HTR-8/SVneo (cell line): Measurements from ENCODE around the gene GBE1.

ENCODE experiments used
- DNase-seq: peaks from one replicate; pipeline ENCODE4 v3.0.0; 2011; ENCODE audit warnings: low spot score, mixed read lengths; ENCODE audit not compliant: insufficient read length
- FAIRE-seq: peaks from 2 replicates; lab custom pipeline; 2011; peaks lifted over from hg19 to GRCh38; lab: Jason Lieb, UNC

GBE1 gene

DNA sequence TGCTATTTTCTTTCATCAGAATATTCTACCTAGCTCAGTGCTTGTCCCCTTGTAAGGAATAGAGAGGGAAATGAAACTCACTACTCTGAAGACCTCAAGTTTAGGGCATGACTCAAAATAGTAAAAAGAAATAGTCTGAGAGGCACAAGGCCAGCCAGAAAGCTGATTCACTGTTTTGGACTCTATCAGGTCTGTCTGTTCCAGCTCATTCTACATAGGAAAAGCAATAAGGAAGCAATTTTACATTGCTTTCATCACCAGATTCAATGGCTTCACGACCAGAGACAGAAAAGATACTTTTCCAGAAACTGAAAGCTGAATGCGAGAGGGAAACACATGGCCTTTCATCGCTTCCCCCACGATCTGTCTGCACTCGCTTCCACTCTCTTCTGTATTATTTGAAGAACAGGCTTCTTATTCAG is 276.0 kb downstream of the GBE1 start:
- FAIRE-seq (no peak), DNase-seq (no peak)

DNA sequence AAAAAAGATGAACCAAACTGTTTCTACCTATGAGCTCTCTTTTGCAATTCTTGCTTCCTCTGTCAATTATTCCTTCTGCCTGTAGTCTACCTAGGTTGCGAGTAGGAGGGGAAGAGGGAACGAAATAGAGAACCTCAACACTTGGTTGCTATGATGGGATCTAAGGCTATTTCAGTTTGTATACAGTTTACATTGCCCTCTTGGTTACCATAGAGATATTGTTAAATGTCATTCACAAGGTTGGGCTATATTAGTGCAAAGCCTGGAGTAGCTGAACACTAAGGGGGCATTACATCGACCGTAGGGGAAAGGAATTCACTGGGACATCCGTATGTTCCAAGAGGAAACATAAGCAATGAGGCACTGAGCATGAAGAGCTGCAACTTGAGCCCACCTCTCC is 276.9 kb downstream of the GBE1 start:
- DNase-seq (no peak), FAIRE-seq (no peak)

DNA sequence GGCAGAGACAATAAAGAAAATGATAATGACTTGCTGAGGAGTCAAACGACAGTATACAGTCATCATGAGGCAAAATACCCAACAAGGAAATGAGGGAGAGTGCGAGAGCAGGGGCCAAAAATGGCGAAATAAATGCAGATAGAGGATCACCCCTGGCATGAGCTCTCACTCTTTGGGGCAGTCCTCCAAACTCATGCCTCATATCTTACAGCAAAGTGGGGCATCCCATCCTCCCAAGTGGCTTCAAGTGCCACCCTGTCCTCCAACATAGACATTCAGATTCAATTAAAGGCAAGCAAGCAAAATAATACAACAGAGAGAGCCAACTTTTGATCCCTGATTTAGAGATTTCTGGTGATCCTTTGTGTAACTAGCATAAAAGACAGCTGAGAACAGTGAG is 278.4 kb downstream of the GBE1 start:
- FAIRE-seq: no peak

GRCh38 chr3:81477740-81478139 is 283.7 kb downstream of the GBE1 start:
- DNase-seq (no peak), FAIRE-seq (no peak)

More for the DNA sequence above, 278.4 kb downstream of the GBE1 start:
- no peak for DNase-seq

- no peak for FAIRE-seq
- DNase-seq: no peak
These were observed 284.8 kb downstream of the GBE1 start for GRCh38 chr3:81476692-81477091.

- no peak for DNase-seq
- FAIRE-seq: peak; percentile 46
These were observed 288.7 kb downstream of the GBE1 start for GRCh38 chr3:81472600-81473362.

DNA sequence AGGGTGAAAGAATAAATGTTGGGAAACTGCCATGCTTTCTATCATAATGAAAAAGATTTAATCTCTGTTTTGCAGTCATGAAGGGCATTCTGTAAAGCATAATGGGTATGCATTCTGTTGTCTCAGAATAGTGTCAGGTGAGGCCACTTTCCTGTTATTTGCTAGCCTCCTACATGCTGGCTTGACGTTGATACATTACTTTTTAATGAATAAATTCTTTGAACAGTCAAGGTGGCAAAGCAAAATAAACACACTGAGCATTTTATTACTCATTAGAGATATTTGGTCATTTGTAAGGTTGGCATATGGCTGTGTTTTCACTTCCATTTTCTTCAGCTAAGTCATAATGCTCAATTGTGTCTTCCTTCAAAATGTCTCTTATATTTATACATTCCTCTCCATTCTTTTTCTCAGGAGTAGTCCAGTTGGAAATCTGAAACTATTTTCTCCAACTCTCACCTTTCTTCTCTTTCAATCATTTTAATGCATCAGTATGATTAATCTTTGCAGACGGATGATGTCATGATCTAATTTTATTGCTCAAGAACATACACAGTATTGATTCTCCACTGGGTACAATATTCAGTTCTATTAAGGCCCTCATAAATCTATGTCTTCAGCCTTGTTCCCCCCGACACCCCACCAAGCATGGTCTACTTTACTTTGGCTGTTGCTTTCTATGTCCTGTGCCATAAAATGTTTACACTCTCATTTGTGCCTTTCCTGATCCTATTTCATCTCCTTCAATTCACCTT is 290.7 kb downstream of the GBE1 start:
- DNase-seq: no peak
- no peak for FAIRE-seq

DNA sequence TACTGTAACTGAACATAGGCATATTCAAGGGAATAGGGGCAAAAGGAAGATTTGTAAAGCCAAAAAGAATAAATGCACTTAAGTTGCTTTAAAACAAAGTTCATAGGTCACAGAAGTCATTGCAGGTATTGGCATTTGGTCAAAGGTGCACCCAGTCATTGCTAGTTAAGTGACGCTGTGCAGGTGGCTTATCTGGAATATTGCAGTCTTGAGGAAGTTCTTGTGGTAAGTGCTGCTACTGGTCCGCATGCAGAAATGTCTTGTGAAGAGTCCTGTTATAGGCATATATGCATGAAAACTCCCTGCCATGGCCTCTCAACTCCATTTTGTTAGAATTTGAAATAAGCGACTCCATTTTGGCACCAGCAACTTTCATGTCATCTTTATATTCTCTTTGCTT is 293.1 kb downstream of the GBE1 start:
- DNase-seq: no peak
- no peak for FAIRE-seq

GRCh38 chr3:81466201-81466560 is 295.3 kb downstream of the GBE1 start:
- DNase-seq: no peak
- FAIRE-seq: no peak

DNA sequence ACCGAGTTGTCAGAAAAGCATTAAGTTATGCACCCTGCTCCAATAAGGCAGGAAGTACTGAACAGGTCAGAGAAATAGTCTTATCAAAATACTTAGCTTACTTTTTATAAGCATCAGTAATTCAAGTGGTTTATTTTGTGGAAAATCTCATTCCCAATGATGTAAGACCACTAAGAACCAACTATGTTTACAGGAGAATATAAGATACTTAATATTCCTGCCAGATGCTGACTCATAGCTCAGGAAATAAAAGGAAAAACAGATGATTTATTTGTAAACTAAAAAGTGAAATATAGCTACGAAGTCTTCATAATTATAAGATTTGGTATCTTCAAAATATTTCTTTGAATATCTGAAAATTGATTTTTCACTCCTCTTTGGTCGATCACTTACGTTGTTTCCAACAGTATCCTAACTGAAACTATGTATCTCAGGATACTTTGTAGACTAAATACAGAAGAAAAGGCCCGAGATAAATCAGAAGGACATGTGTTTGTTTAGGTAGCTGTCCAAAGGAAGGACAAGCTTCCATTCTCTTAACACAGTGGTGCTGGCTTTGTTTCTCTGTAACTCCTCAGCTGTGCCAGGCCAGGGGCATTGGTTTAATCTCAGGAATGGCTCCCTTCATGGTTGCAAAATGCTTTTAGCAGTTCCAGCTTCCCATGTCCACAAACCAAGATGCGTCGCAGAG is 295.8 kb downstream of the GBE1 start:
- FAIRE-seq (no peak), DNase-seq (no peak)

GRCh38 chr3:81463781-81464180 is 297.7 kb downstream of the GBE1 start:
- no peak for DNase-seq
- FAIRE-seq: no peak

- FAIRE-seq (no peak), DNase-seq (no peak)
These were observed 298.5 kb downstream of the GBE1 start for GRCh38 chr3:81462921-81463320.

DNA sequence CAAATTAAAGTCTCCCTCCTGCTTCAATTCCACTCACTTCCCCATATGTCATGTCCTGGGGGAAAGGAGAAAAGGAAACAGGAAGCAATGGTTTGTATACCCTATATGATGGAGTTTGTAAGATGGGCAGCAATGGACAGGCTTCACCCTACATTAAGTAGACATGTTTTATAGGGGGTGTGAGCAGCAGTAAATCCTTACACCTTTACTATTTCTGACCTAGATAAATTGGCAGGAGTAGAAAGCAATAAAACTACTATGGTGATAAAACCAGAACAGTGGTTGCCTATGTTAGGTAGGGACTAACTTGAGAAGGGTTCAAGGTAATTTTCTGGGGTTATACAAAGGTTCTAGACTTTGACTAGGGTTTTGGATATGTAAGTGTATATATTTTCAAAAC is 301.7 kb downstream of the GBE1 start:
- FAIRE-seq: no peak
- DNase-seq: no peak

GRCh38 chr3:81452418-81452817 is 309.0 kb downstream of the GBE1 start:
- FAIRE-seq (peak; percentile 44), DNase-seq (no peak)

DNA sequence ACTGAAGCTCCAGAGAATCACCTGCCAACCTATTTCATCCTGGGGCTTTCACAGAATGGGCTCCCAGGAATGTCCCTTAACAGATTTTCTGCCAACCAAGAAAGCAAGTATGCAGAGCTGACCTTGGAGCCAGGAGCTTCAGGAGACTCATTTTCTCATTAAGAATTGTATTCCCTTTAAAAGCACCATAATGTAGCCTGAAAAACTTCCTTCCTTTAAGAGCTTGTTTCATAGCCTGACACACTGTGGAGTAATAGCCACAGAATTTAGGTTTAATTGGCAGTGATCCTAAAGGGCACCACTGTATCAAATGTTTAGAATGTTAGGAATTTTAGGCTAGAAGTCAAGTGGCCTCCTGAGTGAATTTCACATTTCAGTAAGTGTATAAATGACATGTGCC is 309.8 kb downstream of the GBE1 start:
- DNase-seq (no peak), FAIRE-seq (no peak)

GRCh38 chr3:81451140-81451539 is 310.3 kb downstream of the GBE1 start:
- DNase-seq (no peak), FAIRE-seq (no peak)

DNA sequence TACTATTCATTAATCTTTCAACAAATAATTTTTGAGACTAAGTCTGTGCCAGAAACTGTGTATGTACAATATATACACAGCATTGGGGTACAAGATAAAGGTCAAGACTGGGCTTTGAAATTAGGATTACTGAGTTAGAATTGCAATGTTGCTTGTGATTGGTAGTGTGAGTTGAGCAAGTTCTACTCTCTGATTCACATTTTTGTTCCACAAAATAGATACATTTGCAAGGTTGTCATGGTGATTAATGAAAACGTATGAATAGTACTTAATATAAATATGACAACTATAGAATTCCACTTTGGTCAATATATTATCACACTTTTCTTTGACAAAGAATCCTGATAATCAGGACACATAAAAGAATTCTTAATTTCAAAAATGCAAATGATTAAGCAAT is 314.6 kb downstream of the GBE1 start:
- FAIRE-seq (no peak), DNase-seq (no peak)

DNA sequence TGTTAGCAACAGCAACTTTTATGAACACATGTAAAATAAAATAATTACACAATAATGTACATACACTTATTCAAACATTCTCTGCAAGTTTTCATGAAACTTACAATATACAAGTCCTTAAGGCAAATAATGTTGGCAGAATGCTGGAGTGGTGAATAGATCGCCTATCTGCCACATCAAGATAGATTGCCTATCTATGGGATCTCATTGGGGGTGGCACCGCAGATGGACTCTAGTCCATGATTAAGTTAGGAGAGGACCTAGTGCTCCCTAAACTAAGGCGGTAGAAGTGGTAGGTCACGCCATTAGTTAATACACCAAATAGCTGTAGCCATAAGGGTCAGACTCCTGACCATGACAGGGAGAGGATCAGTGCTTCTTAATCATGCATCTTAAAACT is 315.7 kb downstream of the GBE1 start:
- no peak for DNase-seq
- no peak for FAIRE-seq

GRCh38 chr3:81444817-81445460 is 316.5 kb downstream of the GBE1 start:
- DNase-seq (no peak), FAIRE-seq (no peak)

DNA sequence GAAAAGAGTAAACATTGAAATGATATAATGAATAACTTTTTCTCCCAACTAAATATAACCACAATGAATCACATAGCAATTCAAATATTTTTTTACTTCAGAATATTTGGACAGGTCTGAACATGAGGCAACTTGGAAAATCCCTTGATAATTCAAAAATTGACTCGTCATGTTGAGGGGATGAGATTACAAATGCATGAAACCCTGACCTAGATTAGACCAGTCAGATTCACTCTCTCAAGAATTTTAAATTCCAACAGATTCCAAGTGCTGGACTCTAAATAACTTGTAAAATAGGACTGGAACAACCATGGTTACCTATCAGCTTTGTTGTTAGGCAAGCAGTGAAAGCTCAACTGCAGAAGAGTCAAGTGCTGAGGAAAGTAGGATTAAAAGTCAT is 317.5 kb downstream of the GBE1 start:
- DNase-seq (peak; percentile 20), FAIRE-seq (no peak)

DNA sequence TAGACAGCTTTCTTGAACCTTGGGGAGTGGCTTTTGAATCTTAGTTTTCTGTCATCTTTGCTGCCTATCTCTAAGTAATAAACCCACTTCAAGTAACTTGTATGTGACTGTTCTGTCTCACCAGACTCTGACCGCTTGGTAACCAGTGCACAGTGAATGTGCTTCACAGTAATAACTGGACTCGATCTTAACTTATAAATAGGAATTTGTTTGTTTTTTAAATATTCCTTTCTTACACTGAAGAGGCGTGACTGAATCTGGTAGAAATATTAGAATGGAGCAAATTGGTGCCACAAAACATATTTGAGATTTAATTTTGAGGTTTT is 318.0 kb downstream of the GBE1 start:
- FAIRE-seq: no peak
- no peak for DNase-seq
